ENCODE data around the gene DEFB124. TPM values are rescaled to one million over a fixed set of nuclear protein-coding genes. Genes with fewer than 3 reads are reported as not detected.
"Not testable (repeated sequence)": the region's sequence is repeated elsewhere in the genome, so short reads cannot be mapped to it uniquely, and the experiment has no call there.

Gene DEFB124
- total RNA-seq: not detected
- not detected for total RNA-seq (2013)

- no peaks in the 10 kb centered on the region for H3K36me3 Mint-ChIP-seq
- no peak for DNase-seq
- peaks cover 6 to 9% of the 10 kb centered on the region in 2 donors for H3K4me1 Mint-ChIP-seq
- H3K9me3 Mint-ChIP-seq: no peaks in the 10 kb centered on the region
- intact Hi-C loops (cut with micrococcal nuclease): no loop called here
- no peaks in the 10 kb centered on the region for H3K36me3 ChIP-seq (ENCODE audit: control insufficient read depth, insufficient read depth, low read length)
- no peak within 1 kb of the TSS for H3K27ac ChIP-seq (ENCODE audit: low read length)
- H3K27me3 Mint-ChIP-seq (ENCODE audit: low read depth in 2 of 2): peaks cover 29 to 37% of the 10 kb centered on the region in 2 donors
- H3K27ac Mint-ChIP-seq: no peak within 1 kb of the TSS
- WGBS (ENCODE audit: insufficient coverage): 7% methylated on average over 33 of the region's 33 CpGs
- TF ChIP-seq CTCF (IDR thresholded peaks at IDR 0.05): no peak
- no peak for ATAC-seq
- H3K4me1 ChIP-seq (ENCODE audit: control insufficient read depth, insufficient read depth, low read length): peaks cover 7% of the 10 kb centered on the region
- H3K27me3 ChIP-seq (ENCODE audit: control insufficient read depth, insufficient read depth, low read length): peaks cover 10% of the 10 kb centered on the region
- H3K4me3 ChIP-seq (ENCODE audit: low read length): no peak within 1 kb of the TSS
- H3K9me3 ChIP-seq (ENCODE audit: control insufficient read depth, insufficient read depth, low read length): no peaks in the 10 kb centered on the region
- H3K4me3 Mint-ChIP-seq: no peak within 1 kb of the TSS
These were observed at the start of gene DEFB124, which contains the start of gene REM1 for GRCh38 chr20:31474758-31475427. TSS of gene DEFB124 (minus strand) at chr20:31475127. CDS start at chr20:31473013, 2,114 bp downstream. TSS of gene REM1 (plus strand) at chr20:31475288. CDS start at chr20:31476446, 1,158 bp downstream.

- no peaks in the 10 kb centered on the region for H3K36me3 Mint-ChIP-seq
- Histone ChIP-seq H3K4me3 (ENCODE audit: low read length) (no peak overlapping the region), H3K27me3 (ENCODE audit: control insufficient read depth, insufficient read depth, low read length) (no peaks in the 10 kb centered on the region), H3K36me3 (ENCODE audit: control insufficient read depth, insufficient read depth, low read length) (peaks cover 29% of the 10 kb centered on the region), H3K9me3 (ENCODE audit: control insufficient read depth, insufficient read depth, low read length) (no peaks in the 10 kb centered on the region), H3K4me1 (ENCODE audit: control insufficient read depth, insufficient read depth, low read length) (peaks cover 3% of the 10 kb centered on the region), H3K27ac (ENCODE audit: low read length) (no peak overlapping the region)
- peaks cover 29 to 34% of the 10 kb centered on the region in 2 donors for H3K4me1 Mint-ChIP-seq
- H3K27ac Mint-ChIP-seq: peak overlapping the region in 1 of 2 donors; percentile 27
- DNase-seq: no peak
- peak; percentile 42 to 63 (median 44) for ATAC-seq
- intact Hi-C loops (cut with micrococcal nuclease): no loop called here
- no peak for TF ChIP-seq CTCF (IDR thresholded peaks at IDR 0.05)
- no peak overlapping the region for H3K4me3 Mint-ChIP-seq
- no peaks in the 10 kb centered on the region for H3K9me3 Mint-ChIP-seq
- WGBS (ENCODE audit: insufficient coverage): 91% methylated on average over 7 of the region's 8 CpGs
- no peaks in the 10 kb centered on the region for H3K27me3 Mint-ChIP-seq (ENCODE audit: low read depth in 2 of 2)
These were observed 48.7 kb upstream of the DEFB124 start for GRCh38 chr20:31523361-31524283.

GRCh38 chr20:31522731-31523130, 47.8 kb upstream of the DEFB124 start:
- 94% methylated on average over 6 of the region's 6 CpGs for WGBS (ENCODE audit: insufficient coverage)
- Mint-ChIP-seq H3K9me3 (no peaks in the 10 kb centered on the region), H3K4me1 (peaks cover 29 to 34% of the 10 kb centered on the region in 2 donors)

GRCh38 chr20:31521267-31521666, 46.3 kb upstream of the DEFB124 start:
- H3K9me3 ChIP-seq (ENCODE audit: control insufficient read depth, insufficient read depth, low read length); H3K27me3 ChIP-seq (ENCODE audit: control insufficient read depth, insufficient read depth, low read length); H3K9me3 Mint-ChIP-seq; H3K36me3 Mint-ChIP-seq; intact Hi-C loops (cut with micrococcal nuclease); H3K27me3 Mint-ChIP-seq (ENCODE audit: low read depth in 2 of 2); H3K27ac ChIP-seq (ENCODE audit: low read length); H3K4me3 ChIP-seq (ENCODE audit: low read length); DNase-seq; H3K4me3 Mint-ChIP-seq; ATAC-seq: not testable (repeated sequence)
- Histone ChIP-seq H3K4me1 (ENCODE audit: control insufficient read depth, insufficient read depth, low read length) (peaks cover 17% of the 10 kb centered on the region), H3K36me3 (ENCODE audit: control insufficient read depth, insufficient read depth, low read length) (peaks cover 13% of the 10 kb centered on the region)
- WGBS (ENCODE audit: insufficient coverage): 92% methylated on average over 7 of the region's 7 CpGs
- peaks cover 23 to 34% of the 10 kb centered on the region in 2 donors for H3K4me1 Mint-ChIP-seq
- peak overlapping the region in 1 of 2 donors; percentile 12 for H3K27ac Mint-ChIP-seq

More at GRCh38 chr20:31522731-31523130, 47.8 kb upstream of the DEFB124 start:
- Mint-ChIP-seq H3K27ac (no peak overlapping the region), H3K36me3 (no peaks in the 10 kb centered on the region), H3K27me3 (ENCODE audit: low read depth in 2 of 2) (no peaks in the 10 kb centered on the region), H3K4me3 (no peak overlapping the region)
- Histone ChIP-seq H3K9me3 (ENCODE audit: control insufficient read depth, insufficient read depth, low read length) (no peaks in the 10 kb centered on the region), H3K27ac (ENCODE audit: low read length) (no peak overlapping the region), H3K4me1 (ENCODE audit: control insufficient read depth, insufficient read depth, low read length) (peaks cover 3% of the 10 kb centered on the region), H3K4me3 (ENCODE audit: low read length) (no peak overlapping the region), H3K36me3 (ENCODE audit: control insufficient read depth, insufficient read depth, low read length) (peaks cover 23% of the 10 kb centered on the region), H3K27me3 (ENCODE audit: control insufficient read depth, insufficient read depth, low read length) (no peaks in the 10 kb centered on the region)
- DNase-seq: no peak
- TF ChIP-seq CTCF (IDR thresholded peaks at IDR 0.05): no peak
- intact Hi-C loops (cut with micrococcal nuclease): no loop called here
- ATAC-seq: no peak

Measured in natural killer cell (primary cell).